Measurements from ENCODE around the gene ZNF865.

DNA sequence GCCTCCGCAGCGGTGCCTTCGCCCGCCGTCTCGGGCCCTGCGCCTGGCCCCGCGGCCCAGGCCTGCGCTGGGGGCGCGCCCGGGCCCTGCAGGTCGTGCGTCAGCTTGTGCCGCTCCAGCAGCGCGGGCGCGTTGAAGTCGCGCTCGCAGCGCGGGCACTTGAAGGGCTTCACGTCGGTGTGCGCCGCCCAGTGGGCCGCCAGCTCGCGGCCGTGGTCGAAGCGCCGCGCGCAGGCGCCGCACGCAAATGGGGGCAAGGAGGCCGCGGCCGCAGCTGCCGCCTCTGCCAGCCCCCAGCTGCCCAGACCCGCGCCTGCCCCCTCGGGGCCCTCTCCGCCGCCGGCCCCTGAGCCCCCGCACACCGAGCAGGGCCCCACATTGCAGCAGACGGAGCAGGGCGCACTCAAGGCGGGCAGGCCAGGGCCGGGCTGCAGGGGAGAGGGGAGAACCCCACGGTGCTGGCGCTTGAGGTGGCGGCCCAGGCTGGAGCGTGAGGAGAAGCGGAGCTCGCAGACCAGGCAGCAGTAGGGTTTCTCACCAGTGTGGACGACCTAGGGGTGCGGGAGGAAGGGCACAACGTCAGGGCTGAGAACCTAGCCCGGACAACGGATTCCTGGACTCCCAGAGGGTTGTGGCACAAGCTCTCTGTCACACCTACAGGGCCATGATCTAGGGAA lies 12.2 kb upstream of the ZNF865 start:
- TF ChIP-seq, protein P1, sequence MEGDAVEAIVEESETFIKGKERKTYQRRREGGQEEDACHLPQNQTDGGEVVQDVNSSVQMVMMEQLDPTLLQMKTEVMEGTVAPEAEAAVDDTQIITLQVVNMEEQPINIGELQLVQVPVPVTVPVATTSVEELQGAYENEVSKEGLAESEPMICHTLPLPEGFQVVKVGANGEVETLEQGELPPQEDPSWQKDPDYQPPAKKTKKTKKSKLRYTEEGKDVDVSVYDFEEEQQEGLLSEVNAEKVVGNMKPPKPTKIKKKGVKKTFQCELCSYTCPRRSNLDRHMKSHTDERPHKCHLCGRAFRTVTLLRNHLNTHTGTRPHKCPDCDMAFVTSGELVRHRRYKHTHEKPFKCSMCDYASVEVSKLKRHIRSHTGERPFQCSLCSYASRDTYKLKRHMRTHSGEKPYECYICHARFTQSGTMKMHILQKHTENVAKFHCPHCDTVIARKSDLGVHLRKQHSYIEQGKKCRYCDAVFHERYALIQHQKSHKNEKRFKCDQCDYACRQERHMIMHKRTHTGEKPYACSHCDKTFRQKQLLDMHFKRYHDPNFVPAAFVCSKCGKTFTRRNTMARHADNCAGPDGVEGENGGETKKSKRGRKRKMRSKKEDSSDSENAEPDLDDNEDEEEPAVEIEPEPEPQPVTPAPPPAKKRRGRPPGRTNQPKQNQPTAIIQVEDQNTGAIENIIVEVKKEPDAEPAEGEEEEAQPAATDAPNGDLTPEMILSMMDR (IDR thresholded peaks at IDR 0.05), result no peak
- TF ChIP-seq POLR2A (IDR thresholded peaks at IDR 0.05), result no peak

Measured in body of pancreas (tissue), 4 donors.